ENCODE measurements around the gene SLC2A1.

Gene SLC2A1

GRCh38 chr1:42952303-42953001 is 6.2 kb downstream of the SLC2A1 start:
- DNase-seq (ENCODE audit: low read depth) = no peak
- no peak for TF ChIP-seq CTCF (IDR thresholded peaks at IDR 0.05; ENCODE audit: control insufficient read depth, extremely low read depth, insufficient read depth)
- H3K4me3 ChIP-seq (ENCODE audit: low read depth, low read length) = no peak overlapping the region

DNA sequence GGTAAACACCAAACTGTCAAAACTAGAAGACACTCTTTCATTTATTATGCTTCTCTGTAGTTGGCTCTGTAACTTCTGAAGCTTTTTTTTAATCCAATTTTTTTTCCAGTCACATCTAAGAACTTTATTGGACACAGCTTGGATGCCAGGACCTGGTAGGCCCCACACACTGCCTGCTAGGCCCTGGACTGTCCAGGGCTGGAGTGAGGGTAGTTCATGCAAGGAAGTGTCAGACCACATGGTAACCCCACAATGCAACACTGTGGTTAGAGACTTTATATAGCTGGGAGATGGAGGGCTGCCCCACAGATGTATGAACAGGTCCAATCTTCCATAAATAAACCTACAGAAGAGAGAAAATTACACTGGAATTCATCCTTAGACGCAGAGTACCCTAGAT is 7.1 kb downstream of the SLC2A1 start:
- H3K4me3 ChIP-seq (ENCODE audit: low read depth, low read length) = no peak overlapping the region
- TF ChIP-seq CTCF (IDR thresholded peaks at IDR 0.05; ENCODE audit: control insufficient read depth, extremely low read depth, insufficient read depth) = no peak
- no peak for DNase-seq (ENCODE audit: low read depth)

- no peak overlapping the region for H3K4me3 ChIP-seq (ENCODE audit: low read depth, low read length)
- no peak for DNase-seq (ENCODE audit: low read depth)
- no peak for TF ChIP-seq CTCF (IDR thresholded peaks at IDR 0.05; ENCODE audit: control insufficient read depth, extremely low read depth, insufficient read depth)
These were observed 8.6 kb downstream of the SLC2A1 start for GRCh38 chr1:42950116-42950481.

GRCh38 chr1:42949312-42950115 is 9.2 kb downstream of the SLC2A1 start:
- TF ChIP-seq CTCF (IDR thresholded peaks at IDR 0.05; ENCODE audit: control insufficient read depth, extremely low read depth, insufficient read depth) = no peak
- DNase-seq (ENCODE audit: low read depth) = peak; percentile 52
- no peak overlapping the region for H3K4me3 ChIP-seq (ENCODE audit: low read depth, low read length)

- no peak for DNase-seq (ENCODE audit: low read depth)
- no peak overlapping the region for H3K4me3 ChIP-seq (ENCODE audit: low read depth, low read length)
- no peak for TF ChIP-seq CTCF (IDR thresholded peaks at IDR 0.05; ENCODE audit: control insufficient read depth, extremely low read depth, insufficient read depth)
These were observed 10.5 kb downstream of the SLC2A1 start for GRCh38 chr1:42947965-42948732.

DNA sequence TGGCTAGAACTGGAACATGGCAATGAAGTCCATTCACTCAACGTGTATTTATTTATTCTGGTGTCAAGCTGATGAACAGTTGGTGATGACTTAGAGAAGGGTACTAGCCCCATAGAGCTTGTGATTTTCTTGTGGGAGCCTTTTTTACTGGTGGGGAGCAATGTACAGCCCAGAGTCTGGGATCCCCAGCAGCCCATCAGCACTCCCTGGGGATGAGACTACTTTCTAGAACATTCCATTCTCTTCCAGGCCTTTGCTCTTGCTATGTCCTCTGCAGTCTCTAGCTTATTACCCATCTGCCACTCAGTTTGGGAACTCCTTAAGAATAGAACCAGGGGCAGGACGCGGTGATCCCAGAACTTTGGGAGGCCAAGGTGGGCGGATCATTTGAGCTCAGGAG is 11.6 kb downstream of the SLC2A1 start:
- TF ChIP-seq CTCF (IDR thresholded peaks at IDR 0.05; ENCODE audit: control insufficient read depth, extremely low read depth, insufficient read depth) = no peak
- DNase-seq (ENCODE audit: low read depth) = no peak
- H3K4me3 ChIP-seq (ENCODE audit: low read depth, low read length) = no peak overlapping the region
